Uterus (tissue), 2 donors: ENCODE measurements around the gene THBD.

ENCODE experiments used
- POLR2A ChIP-seq, 2 donors: fragments of 450-650 bp; IDR thresholded peaks; one replicate each; pipeline ENCODE4 v1.6.1; 2016; ENCODE audit warnings: antibody characterized with exemption in 2 of 2, mild to moderate bottlenecking in 1 of 2, moderate library complexity in 1 of 2
- TF ChIP-seq, protein P1 (sequence below), 4 experiments: fragments of 200-600 bp in 2 of 4; fragments of 450-650 bp in 2 of 4; sonication (generic) in 2 of 4; IDR thresholded peaks; one replicate each; pipeline ENCODE4 v1.5.1; 2016 to 2019; ENCODE audit warnings: antibody characterized with exemption in 4 of 4, mild to moderate bottlenecking in 2 of 4, moderate library complexity in 1 of 4

DNA sequence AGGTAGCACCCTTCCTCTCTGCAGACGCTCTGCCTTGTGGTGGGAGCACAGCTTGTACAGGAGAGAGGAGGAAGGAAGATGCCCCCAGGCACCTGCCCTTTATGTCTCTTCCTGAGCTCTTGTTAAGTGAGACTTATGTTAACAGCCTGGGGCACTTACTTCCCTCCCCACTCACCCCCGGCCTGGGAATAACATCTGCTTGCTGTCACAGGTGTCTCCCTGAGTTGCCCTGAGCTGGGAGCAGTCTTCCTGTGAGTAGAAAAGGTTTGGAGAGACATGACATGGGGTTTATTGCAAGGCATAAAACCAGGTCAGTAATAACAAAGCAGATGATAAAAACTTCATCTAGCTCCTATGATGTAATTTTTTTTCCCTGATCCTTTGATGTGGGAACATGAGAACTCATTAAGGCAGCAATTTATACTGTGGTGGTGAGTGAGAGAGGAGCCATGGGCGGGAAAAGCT, 12.4 kb downstream of the THBD start:
- TF ChIP-seq, protein P1, sequence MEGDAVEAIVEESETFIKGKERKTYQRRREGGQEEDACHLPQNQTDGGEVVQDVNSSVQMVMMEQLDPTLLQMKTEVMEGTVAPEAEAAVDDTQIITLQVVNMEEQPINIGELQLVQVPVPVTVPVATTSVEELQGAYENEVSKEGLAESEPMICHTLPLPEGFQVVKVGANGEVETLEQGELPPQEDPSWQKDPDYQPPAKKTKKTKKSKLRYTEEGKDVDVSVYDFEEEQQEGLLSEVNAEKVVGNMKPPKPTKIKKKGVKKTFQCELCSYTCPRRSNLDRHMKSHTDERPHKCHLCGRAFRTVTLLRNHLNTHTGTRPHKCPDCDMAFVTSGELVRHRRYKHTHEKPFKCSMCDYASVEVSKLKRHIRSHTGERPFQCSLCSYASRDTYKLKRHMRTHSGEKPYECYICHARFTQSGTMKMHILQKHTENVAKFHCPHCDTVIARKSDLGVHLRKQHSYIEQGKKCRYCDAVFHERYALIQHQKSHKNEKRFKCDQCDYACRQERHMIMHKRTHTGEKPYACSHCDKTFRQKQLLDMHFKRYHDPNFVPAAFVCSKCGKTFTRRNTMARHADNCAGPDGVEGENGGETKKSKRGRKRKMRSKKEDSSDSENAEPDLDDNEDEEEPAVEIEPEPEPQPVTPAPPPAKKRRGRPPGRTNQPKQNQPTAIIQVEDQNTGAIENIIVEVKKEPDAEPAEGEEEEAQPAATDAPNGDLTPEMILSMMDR (IDR thresholded peaks at IDR 0.05), result no peak
- no peak for TF ChIP-seq POLR2A (IDR thresholded peaks at IDR 0.05)
